ENCODE data around the gene ATF5. TPM values are rescaled to one million over a fixed set of nuclear protein-coding genes. Genes with fewer than 3 reads are reported as not detected.
A peak's percentile ranks its signal among the peaks of the same experiment; 100 is the strongest.

Gene ATF5
- total RNA-seq, 1 experiment from 2014 or later: 19.2 TPM

DNA sequence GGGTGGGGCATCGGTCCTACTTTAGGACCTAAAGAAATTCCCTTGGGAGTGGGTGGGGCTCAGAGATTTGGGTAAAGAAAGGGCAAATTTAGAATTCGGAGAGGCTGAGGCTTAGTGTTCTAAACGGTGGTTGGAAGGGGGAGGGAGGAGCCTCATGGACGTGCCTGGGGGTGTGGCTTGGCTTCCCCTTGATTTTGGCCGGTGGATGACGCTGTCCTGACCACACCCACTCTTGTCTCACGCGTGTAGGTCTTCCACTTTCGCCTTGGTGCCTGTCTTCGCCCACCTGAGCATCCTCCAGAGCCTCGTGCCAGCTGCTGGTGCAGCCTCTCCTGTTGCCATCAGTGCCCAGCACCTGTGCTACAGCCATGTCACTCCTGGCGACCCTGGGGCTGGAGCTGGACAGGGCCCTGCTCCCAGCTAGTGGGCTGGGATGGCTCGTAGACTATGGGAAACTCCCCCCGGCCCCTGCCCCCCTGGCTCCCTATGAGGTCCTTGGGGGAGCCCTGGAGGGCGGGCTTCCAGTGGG lies 1.5 kb downstream of the ATF5 start:
- Histone ChIP-seq H3K9me3 (ENCODE audit: insufficient read depth, low read depth) (no peaks in the 10 kb centered on the region), H3K27ac (no peak overlapping the region), H3K4me3 (peak overlapping the region; percentile 83; the same call in 1 of the 2 replicates), H4K20me1 (ENCODE audit: insufficient read depth) (peaks cover 26% of the 10 kb centered on the region), H3K4me2 (peak overlapping the region; percentile 77), H3K4me1 (replicated peaks; ENCODE audit: insufficient read depth) (peaks cover 18% of the 10 kb centered on the region), H2AFZ (no peak overlapping the region), H3F3A (ENCODE audit: insufficient read depth, low read depth) (peaks cover 24% of the 10 kb centered on the region; the same call in 1 of the 2 replicates), H3K27me3 (ENCODE audit: insufficient read depth, low read depth) (no peaks in the 10 kb centered on the region), H3K9me2 (ENCODE audit: insufficient read depth) (no peaks in the 10 kb centered on the region), H3K36me3 (ENCODE audit: low read depth) (peaks cover 25% of the 10 kb centered on the region; the same call in 1 of the 2 replicates), H3K79me2 (ENCODE audit: low read depth) (peaks cover 37% of the 10 kb centered on the region)
- ChIA-PET CTCF (no interaction called here), POLR2A (ENCODE audit: unreplicated experiment) (interaction anchor here (0.6 to 1.0 kb wide), 2 partner anchors 51 to 288 kb away, joined by 6 to 10 read pairs; partner anchors contain the start of gene SCAF1)
- no peak for TF ChIP-seq EZH2 (IDR thresholded peaks at IDR 0.05; ENCODE audit: low read depth)
- TF ChIP-seq, protein P1, sequence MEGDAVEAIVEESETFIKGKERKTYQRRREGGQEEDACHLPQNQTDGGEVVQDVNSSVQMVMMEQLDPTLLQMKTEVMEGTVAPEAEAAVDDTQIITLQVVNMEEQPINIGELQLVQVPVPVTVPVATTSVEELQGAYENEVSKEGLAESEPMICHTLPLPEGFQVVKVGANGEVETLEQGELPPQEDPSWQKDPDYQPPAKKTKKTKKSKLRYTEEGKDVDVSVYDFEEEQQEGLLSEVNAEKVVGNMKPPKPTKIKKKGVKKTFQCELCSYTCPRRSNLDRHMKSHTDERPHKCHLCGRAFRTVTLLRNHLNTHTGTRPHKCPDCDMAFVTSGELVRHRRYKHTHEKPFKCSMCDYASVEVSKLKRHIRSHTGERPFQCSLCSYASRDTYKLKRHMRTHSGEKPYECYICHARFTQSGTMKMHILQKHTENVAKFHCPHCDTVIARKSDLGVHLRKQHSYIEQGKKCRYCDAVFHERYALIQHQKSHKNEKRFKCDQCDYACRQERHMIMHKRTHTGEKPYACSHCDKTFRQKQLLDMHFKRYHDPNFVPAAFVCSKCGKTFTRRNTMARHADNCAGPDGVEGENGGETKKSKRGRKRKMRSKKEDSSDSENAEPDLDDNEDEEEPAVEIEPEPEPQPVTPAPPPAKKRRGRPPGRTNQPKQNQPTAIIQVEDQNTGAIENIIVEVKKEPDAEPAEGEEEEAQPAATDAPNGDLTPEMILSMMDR (conservative IDR thresholded peaks at IDR 0.05): no peak
- DNase-seq: no peak
- intact Hi-C loops (cut with micrococcal nuclease; ENCODE audit: unreplicated experiment): no loop called here
- BruUV-seq (replicated peaks): no TSS peak

DNA sequence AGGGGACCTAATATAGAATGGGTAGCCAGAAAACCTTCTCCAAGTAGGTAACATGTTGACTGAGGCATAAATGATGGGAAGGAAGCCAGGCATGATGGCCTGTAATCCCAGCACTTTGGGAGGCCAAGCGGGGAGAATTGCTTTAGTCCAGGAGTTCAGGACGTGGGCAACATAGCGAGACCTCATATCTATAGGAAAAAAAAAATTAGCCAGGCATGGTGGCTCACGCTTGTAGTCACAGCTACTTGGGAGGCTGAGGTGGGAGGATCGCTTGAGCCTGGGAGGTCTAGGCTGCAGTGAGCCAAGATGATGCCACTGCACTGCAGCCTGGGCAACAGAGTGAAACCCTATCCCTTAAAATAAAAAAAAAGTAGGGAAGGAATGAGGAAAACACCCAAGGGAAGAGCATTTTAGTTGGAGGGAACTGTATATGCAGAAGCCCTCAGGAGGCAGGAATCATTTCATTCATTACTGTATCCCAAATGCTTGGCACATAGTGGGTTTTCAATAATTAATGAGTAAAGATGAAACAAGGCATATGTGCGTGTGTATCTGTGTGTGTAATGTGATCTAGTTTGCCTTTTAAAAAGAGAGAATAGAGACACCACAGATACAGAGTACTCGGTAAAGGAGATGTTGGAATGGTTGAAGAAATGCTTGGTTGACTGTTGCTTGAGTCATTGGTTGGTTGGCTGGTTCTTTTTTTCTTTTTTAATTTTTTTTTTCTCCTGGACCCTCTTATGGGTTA lies 2.5 kb downstream of the ATF5 start:
- Histone ChIP-seq H3K27me3 (ENCODE audit: insufficient read depth, low read depth) (no peaks in the 10 kb centered on the region), H3K27ac (peak overlapping the region; percentile 23; the same call in 1 of the 2 replicates), H3K9me2 (ENCODE audit: insufficient read depth) (no peaks in the 10 kb centered on the region), H3K4me3 (no peak overlapping the region), H3K4me2 (no peak overlapping the region), H3K9me3 (ENCODE audit: insufficient read depth, low read depth) (no peaks in the 10 kb centered on the region), H3K4me1 (replicated peaks; ENCODE audit: insufficient read depth) (peaks cover 18% of the 10 kb centered on the region), H4K20me1 (ENCODE audit: insufficient read depth) (peaks cover 16% of the 10 kb centered on the region), H3F3A (ENCODE audit: insufficient read depth, low read depth) (peaks cover 24% of the 10 kb centered on the region; the same call in 1 of the 2 replicates), H3K79me2 (ENCODE audit: low read depth) (peaks cover 28% of the 10 kb centered on the region), H2AFZ (no peak overlapping the region), H3K36me3 (ENCODE audit: low read depth) (peaks cover 23% of the 10 kb centered on the region; the same call in 1 of the 2 replicates)
- no peak for TF ChIP-seq EZH2 (IDR thresholded peaks at IDR 0.05; ENCODE audit: low read depth)
- TF ChIP-seq, protein P1 (conservative IDR thresholded peaks at IDR 0.05): no peak
- intact Hi-C loops (cut with micrococcal nuclease; ENCODE audit: unreplicated experiment): no loop called here
- ChIA-PET POLR2A (ENCODE audit: unreplicated experiment) (no interaction called here), CTCF (no interaction called here)
- DNase-seq: no peak
- BruUV-seq (replicated peaks): TSS peak; percentile 14

DNA sequence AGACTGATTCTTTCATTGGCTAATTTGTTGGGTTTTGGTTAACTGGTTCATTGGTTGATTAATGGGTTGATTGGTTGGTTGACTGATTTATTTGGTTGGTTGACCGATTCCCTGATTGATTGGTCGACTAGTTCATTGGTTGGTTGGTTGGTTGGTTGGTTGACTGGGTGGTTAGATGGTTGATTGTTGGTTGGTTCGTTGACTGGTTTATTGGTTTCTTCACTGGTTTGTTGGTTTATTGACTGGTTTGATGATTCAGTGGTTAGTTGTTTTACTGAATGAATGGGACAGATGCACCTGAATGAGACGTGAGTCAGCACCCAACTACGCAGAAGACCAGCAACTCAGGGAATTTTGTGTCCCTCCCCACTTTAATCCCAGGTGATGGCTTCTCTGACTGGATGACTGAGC lies 3.0 kb downstream of the ATF5 start:
- TF ChIP-seq, protein P1 (conservative IDR thresholded peaks at IDR 0.05): no peak
- no peak for TF ChIP-seq EZH2 (IDR thresholded peaks at IDR 0.05; ENCODE audit: low read depth)
- Histone ChIP-seq H3K27me3 (ENCODE audit: insufficient read depth, low read depth) (no peaks in the 10 kb centered on the region), H3K4me3 (no peak overlapping the region), H2AFZ (no peak overlapping the region), H3K36me3 (ENCODE audit: low read depth) (peaks cover 17% of the 10 kb centered on the region; the same call in 1 of the 2 replicates), H3K9me2 (ENCODE audit: insufficient read depth) (no peaks in the 10 kb centered on the region), H4K20me1 (ENCODE audit: insufficient read depth) (peaks cover 14% of the 10 kb centered on the region), H3K4me1 (replicated peaks; ENCODE audit: insufficient read depth) (peaks cover 17% of the 10 kb centered on the region), H3K27ac (peak overlapping the region; percentile 23; the same call in 1 of the 2 replicates), H3K9me3 (ENCODE audit: insufficient read depth, low read depth) (no peaks in the 10 kb centered on the region), H3F3A (ENCODE audit: insufficient read depth, low read depth) (peaks cover 24% of the 10 kb centered on the region; the same call in 1 of the 2 replicates), H3K79me2 (ENCODE audit: low read depth) (peaks cover 22% of the 10 kb centered on the region), H3K4me2 (no peak overlapping the region)
- CTCF ChIA-PET: no interaction called here
- BruUV-seq (replicated peaks): no TSS peak
- POLR2A ChIA-PET (ENCODE audit: unreplicated experiment): no interaction called here
- intact Hi-C loops (cut with micrococcal nuclease; ENCODE audit: unreplicated experiment): no loop called here
- DNase-seq: peak in 1 of 2 experiments; percentile 75
